ENCODE data around the gene RELN.

The RELN gene

DNA sequence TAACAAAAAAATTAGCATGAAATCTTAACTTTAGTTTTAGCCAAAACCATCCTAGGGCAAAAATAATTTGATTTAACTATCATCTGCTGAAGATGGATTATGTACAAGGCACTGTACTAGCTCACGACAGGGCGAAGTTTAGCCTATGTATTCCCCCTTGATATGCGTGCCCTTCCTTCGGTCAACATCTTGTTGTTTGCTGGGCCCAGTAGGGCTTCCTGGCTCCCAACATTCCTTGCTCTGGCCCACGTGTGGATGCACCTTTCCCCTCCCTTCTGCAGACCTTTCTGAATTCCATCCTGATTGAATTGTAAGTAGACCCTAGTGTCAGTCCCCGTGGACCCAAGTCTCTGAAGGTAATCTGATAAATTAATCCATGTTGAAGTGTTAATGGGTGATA is 212.0 kb downstream of the RELN start:
- DNase-seq: no peak

DNA sequence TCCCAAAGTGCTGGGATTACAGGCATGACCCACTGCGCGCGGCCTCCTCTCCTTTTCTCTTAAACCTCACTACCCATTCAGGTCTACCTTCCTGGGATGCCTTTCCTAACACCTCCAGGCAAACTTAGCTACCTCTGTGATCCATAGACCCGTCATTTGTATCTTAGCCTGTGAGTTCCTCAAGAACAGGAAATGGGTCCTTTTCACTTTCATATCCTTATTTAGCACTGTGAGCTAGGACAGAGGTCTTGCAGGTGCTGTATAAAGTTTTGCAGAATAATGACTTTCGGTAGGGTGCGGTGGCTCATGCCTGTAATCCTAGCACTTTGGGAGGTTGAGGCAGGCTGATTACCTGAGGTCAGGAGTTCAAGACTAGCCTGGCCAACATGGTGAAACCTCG is 215.7 kb downstream of the RELN start:
- DNase-seq: no peak

DNA sequence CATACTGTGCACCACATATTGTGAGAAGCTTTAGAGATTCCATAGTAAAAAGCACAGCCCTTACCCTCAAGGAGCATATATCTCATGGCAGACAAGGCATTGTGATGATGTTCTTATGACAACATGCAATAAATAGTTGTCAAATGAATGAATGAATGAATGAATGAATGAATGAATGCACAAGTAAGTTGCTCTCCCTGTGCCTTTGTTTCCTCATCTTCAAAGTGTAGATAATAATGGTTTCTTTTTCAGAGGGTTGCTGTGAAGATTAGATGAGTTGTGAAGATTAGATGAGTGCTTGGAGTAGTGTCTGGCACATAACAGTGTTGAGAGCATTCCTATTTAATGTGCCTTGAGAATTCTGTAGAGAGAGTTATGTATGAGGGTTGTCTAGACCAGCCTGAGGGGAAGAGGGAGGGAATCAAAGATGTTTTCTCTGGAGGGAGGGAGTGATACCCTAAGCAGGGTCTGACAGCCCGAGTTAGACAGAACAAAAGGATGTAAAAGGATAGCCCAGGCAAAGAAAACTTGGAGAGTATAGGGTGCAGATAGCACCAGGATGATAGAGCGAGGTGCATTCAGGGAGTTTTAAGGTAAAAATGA is 217.2 kb downstream of the RELN start:
- no peak for DNase-seq

DNA sequence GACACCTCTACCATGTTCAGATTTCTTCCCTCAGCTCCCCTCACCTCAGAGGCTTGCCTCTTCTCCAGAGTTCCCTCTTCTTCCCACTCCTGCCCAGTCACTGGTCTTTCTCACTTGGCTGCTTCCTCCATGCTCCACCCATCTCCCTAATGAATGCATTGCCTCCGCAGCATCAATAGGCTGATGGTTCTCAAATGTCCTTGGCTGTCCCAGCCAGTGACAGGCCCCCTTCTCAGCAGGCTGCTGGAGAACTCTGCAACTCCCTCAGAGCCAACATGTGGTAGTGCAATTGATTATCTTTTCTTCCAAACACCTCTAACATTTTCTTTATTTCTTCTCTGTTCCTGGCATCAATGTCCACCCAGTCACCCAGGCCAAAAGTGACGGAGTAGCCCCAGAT is 218.2 kb downstream of the RELN start:
- no peak for DNase-seq

DNA sequence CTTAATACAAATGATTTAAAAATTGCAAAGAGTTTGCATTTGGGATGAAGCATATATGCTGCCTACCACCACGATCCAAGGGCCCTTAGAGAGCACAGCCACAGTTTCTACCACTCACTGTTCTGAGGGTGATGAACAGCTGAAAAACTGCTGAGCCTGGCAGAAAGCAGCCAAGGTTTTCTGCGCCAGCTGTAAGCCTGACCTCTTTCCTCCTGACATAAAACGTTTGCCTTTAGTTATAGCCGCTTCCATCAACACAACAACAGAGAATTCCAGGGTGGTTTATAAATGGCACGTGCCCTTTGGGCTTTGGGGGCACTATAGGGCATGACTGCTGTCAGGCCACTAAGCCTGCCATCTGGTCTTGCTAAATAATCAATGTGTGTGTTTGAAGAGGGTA is 222.8 kb downstream of the RELN start:
- no peak for DNase-seq

DNA sequence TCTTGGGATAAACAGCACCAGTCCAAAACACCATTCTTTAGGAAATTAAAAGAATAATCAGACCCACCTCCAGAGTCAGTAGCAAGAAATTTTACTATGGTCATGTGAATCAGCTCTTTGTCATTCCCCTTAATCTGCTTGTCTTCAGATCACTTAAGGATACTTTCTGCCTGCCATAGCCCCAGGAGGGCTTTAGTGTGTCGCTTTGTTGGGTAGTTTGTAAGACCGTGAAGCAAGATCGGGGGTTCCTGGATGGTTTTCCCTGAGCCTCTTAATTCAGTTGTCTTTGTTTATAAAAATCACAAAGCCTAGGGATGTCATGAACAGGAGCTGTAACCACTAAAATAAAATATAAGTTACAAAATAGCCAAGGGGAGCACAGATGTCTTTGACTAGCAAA is 223.6 kb downstream of the RELN start:
- DNase-seq: no peak

DNA sequence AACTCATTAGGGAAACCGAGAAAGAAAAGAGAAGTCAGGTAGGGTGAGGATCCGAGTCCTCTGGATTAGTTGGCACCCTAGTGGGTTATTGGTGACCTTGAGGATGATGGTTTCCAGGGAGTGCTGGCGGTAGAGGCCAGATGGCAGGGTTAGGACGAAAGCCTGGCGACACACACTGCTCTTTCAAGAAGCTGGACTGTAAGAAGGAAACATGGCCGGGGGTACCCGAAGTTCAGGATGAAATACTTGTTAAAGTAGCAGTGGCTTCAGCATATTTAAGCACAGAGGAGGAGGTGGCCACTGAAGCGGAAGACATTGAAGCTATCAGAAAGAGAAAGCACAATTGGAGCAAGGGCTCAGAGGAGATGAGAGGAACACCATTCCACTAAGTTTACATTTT is 224.6 kb downstream of the RELN start:
- DNase-seq: no peak

DNA sequence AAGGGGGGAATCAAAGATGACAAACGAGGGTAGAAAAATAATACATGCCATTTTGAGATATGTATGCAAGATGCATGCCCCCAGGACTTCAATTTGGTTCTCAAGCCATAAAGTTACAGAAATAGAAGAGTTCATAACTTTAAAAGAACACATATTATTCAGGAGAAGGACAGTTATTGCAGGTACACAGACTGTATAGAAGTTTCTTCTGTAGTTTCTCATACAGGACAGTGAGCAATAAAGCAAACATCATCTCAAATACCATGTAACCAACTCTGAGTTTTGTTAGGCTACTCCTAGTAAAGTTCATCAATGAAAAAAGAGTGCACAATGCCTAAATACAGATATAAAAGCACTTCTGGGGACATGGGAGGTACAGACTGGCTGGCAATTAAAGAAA is 226.6 kb downstream of the RELN start:
- DNase-seq: no peak

DNA sequence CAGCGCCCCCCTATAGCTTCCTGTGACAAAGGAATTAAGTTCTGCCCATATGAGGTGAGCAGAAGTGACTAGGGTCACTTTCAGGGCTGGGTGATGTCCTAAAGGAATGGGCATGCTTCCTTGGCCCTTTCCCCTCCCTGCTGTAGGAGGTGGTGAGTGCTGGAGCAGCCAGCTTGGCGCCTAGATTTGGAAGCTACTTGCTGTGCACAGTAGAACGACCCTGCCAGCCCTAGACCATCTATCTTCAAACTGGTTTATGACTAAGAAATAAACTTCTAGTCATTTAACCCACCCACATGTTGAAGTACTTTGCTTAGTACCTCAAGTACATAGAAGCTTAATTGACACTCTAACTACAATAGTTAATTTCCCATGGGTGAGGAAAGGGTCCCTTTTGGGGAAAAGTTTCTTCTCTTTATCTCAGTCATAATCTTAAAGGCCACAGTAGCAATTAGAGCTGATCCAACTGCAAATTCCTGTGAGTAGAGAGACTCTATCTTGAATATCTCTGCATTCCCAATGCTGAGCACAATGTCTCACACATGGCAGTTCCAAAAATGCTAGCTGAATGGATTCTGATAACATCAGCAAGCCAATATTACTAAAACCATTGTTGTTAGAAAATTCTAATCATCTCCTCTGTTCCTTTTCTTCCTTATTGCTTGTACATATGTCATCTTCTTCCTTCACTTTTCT is 227.2 kb downstream of the RELN start:
- DNase-seq: no peak

DNA sequence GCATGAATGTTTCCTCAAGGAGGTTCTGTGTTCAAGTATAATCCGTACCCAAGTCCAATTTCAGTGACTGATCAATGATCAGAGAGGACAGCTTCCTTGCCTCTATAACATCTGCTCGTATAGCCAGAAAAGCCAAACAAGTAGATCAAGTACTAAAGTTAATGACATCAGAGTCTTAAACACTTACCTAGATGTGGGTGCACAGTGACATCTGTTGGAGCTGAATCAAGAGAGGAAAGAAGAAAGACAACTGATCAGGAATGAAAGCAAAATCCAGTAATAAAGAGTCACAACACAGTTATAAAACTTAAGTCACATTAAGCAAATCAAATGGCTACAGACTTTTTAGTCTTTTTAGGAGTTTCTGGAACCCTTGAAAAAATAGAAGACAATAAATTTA is 236.5 kb downstream of the RELN start:
- DNase-seq: no peak

DNA sequence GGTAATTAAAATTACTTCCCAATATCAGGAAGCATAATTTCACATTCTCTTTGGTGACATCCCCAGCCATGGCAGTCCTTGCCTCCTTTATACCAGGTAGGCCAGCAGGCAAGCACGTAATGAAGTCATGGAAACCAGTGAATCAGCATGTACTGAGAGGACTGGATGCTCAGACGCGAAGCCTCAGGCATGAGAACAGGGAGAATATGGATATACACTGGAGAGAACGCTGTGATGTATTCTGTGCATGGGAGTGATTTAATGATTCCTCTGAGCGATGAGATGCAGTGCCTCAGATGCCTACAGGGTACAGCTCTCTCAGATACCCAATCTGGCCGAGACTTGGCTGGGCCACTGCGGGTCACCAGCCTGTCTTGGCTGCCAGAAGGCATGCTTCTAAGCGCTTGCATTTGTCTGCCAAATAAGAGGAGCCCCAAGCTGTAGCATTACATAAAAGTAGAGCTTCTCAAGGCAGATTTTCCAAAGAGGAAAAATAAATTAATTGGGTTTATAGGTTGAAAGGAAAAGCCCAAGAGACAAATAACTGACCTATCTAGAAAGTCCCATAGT is 238.1 kb downstream of the RELN start:
- no peak for DNase-seq

DNA sequence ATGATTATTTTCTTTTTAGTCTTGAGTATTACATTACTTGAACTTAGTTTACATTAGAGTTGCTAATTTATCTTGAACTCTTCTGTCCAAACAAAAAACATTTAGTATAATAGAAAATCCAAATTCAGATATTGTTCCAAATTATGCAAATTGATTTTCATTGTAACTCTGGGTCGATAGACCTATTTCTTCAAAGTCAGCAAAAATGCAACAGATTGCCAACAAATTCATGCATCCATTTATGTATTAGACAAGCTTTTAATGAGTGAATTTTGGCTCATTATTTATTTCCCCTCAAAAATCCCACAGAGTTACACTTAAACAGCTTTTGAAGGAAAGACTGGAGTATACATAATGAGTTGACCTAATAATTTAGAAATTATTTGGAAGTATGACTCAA is 240.8 kb downstream of the RELN start:
- DNase-seq: no peak

DNA sequence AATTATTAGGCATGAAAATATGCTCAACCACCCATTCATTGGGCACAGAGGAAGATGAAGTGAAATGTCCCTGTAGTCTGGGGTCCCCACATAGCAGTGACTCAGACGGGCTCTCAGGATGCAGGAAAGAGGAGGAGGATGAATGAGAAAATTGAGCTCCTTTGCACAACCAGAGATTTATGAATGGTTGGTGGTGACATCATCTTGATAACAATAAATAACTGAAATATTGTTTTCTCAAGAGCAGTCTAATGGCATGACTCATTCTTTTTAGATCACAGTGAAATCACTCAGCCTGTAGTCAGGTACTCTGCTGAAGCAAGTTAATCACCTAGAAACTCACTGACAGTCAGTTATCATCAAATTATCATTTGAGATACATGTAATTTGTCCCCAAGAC is 254.1 kb downstream of the RELN start:
- no peak for DNase-seq

DNA sequence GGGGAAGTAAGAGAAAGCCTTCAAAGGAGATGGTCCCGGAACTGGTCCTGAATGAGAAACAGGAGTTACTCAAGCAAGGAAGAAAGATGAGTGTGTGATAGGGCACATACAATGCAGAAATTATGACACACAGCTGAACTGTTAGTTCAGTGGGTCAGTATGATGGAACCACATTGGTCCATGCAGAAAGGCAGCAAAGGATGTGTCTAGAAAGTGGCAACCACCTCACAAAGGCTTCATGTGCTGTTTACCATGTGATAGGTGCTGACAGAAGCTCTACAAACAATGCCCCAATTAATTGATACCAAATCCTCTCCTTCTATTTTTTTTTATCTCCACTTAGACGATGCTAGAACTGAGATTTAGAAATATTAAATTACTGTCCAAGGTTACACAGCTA is 258.3 kb downstream of the RELN start:
- no peak for DNase-seq

DNA sequence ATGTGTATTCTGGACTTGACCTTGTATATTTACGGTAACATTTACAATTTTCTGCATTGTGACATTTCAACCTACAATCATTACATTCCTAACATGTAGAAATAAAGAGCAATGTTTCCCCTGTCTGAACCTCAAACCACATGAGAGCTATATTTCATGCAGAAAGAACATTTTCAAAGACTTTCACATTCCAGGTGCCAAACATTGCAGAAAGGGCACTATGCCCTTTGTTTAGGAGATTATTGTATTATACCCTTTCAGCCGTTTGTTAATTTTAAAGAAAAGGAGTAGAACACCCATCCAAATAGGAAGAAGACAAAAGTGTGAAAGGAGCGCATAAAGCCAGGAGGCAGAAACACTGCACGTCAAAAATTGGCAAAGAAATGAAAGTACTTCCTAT is 260.4 kb downstream of the RELN start:
- DNase-seq: no peak

DNA sequence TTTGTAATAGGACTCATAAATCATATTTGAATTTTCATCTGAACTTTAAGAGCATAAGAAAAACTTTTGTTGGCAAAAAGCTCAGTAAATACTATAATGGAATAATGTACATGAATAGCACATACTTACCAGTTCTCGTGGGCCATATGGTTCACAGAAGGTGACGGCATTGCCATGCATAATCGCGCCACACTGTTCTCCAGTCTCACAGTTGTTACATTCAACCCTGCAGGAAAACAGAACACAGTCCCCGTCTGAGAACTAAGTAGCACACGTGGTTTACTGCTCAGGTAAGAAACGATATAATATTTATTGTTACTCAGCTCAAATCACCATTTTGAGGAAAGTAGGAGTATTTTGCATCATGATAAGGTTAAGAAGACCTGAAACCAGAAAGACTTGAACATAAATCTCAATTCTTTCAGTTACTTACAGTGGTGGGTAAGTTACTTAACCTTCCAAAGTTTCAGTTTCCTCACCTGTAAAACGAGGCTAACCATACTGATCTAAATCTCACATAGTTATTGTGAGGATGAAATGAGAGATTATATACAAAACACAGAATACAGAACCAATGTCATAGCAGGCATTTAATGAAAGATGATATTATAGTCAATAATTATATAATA is 261.4 kb downstream of the RELN start:
- no peak for DNase-seq

DNA sequence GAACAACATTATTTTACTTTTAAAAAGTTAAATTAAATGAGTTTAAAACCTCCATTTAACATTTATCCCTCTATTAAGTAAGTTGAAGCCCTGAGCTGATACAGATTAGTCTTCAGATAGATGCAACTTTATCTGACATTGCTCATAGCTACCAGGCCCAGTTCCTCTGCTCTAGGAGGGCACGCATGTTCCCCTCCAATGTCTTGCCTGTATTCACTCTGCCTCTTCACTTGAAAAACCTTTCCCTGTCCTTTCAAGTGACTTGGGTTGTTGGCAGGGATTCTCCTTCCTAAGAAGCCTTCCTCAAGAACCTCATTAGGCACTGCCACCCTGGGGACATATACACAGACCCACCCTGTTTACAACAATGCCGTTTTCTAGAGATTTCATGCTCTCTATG is 270.4 kb downstream of the RELN start:
- DNase-seq: no peak

DNA sequence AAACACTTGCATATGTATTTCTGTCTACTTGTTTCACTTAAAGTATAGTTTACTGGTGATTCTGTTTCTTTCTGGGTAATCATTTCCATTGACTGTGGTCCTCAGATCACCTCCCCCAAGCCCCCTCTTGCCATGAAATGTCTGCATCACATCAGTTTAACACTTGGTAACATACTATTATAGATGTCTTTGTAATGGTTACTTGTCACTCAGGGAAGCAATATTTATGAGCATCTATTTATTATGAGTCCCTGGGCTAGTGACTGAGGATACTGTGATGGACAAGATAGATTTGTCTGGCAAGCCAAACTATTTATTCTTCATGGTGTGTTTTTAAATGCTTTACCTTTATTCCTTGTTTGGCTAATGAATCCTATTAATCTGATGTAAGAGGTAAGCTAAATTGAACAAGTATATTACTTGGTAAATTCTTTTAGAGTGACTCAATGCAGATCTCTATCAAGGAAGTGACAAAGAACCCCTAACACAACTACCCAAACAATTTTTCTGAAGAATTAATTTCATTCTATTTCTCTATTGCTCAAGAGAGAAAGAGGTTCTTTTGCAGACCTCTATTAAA is 270.9 kb downstream of the RELN start:
- no peak for DNase-seq

DNA sequence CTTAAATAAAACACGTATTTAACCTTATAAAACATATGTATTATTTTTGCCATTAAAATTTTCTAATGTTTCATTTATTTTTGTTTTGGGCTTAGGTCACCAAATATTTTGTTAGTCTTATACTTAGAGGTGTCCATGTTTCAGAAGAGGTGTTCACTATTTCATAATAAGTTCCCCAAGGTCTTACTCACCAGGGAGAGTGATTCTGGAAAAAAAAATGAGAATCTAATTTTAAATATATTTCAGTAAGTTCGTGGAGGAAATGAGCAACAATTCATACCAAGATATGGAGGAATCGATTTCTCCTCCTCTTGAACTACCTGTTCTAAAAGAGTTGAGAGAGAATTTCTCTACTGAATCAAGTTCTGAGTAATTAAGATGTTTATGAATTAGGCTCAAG is 271.9 kb downstream of the RELN start:
- DNase-seq: no peak

DNA sequence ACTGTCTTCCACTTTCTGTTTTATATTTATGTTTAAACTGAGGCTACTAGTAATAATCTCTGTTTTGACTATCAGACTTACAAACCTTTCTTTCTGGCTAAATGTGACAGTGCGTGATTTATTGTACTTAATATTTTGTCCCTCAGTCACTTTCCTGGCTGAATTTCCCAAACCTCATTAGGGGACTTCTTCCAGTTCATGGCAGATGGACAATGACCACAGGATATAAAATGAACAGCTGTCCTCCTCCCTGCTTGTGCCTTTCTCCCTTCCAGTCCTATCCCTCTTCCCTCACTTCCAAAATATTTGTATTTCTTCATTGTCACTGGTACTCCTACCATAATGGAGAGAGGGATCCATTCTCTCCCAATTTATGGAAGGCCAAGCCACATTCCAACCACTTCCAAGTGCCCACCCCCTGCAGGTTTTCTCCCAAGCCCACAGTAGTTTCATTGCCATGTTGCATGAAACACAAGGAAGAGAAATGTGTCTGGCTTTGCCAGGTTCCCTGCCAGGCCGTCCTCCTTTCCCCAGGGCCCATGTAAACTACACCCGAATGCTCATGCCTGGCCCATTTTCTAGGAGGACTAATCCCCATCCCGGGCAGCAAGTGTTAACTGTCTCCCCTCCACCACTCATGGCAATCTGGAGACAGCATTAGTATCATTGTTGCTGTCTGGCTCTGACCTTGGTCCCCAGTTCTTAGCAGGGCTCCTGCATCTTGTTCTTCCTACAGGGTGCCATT is 273.9 kb downstream of the RELN start:
- no peak for DNase-seq

DNA sequence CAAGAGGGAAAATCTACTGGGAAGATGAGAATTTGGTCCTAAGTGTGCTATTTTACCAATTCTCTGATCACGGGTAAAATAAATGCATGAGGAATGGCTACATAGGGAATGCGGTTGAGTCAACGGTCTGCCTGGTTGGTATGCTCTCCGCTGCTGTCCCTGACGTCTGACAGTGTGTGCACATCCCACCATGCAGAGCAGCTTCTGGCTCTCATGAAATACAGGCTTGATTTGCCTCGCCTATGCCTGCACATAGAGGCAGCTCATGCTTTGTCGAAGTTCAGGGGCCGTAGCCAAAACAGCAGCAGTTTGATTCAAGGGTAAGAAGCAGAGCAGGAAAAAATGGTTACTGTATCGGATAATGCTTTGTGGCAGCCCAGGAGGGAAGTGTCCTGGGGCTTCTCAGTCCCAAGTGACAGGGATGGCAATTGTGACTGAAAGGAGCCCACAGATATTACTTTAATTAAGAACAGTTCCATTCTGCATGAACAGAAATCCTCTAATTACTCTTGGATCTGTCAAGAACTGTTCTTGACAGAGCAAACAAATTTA is 275.0 kb downstream of the RELN start:
- DNase-seq: no peak

DNA sequence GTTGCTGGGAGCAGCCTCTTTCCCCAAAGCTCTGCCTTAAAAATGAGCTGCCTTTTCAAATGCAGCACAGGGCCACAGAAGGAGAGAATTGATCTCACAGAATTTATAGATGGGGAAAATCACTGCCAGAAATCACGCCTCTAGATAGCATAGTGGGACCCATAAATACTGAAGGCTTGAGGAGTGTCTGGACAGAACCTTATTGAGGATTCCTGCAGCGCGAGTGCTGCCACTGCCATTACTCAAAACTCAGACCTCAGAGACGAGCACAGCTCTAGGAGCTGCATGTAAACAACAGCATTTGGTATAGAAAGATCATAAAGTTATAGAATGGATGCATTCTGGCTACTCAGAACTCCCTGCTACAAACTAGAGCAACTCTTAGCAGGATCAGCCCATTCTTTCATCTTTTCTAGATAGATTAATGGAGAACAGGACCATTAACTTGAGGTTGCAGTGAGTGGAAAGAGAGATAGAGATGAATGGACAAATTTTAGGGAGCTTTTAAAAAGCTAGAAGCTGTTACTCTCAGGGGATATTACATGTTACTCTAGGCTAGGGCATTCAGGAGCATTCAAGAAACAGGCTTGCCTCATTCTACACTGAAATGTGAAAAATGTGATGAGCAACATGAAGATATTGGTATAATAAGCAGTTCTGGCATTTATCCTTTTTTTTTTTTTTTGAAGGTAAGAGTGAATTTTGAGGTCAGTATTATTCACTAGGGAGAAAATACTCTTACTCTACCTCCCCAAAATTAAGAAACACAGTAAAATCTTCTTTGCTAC is 276.3 kb downstream of the RELN start:
- DNase-seq: no peak

Data from activated CD8-positive, alpha-beta memory T cell treated with anti-CD3 and anti-CD28 coated beads for 24 hours (primary cell).